Neutrophil (primary cell): ENCODE data around the gene RAB33B.
"Not testable (repeated sequence)": the region's sequence is repeated elsewhere in the genome, so short reads cannot be mapped to it uniquely, and the experiment has no call there.

ENCODE experiments used
- H3K27ac ChIP-seq: fragments of 200-600 bp; sonication (generic); 2 replicates; pipeline ENCODE4 v1.5.1; 2016; ENCODE audit warnings: mild to moderate bottlenecking, moderate library complexity
- H3K27me3 ChIP-seq: fragments of 200-600 bp; sonication (generic); 2 replicates; pipeline ENCODE4 v1.6.0; 2016; ENCODE audit warnings: mild to moderate bottlenecking
- H3K36me3 ChIP-seq: fragments of 200-600 bp; sonication (generic); 2 replicates; pipeline ENCODE4 v1.5.1; 2017
- H3K4me1 ChIP-seq, 2 experiments: fragments of 200-600 bp in 1 of 2; sonication (generic) in 1 of 2; 1 replicate in 1 of 2; 2 replicates in 1 of 2; pipeline versions ENCODE4 v1.5.1 to v1.6.1; 2013 to 2016; ENCODE audit warnings: low read depth in 1 of 2, low read length in 1 of 2, mild to moderate bottlenecking in 1 of 2, moderate library complexity in 1 of 2; ENCODE audit not compliant: control insufficient read depth in 1 of 2, insufficient read depth in 1 of 2
- H3K4me3 ChIP-seq, 2 experiments: fragments of 200-600 bp in 1 of 2; sonication (generic) in 1 of 2; 1 replicate in 1 of 2; 2 replicates in 1 of 2; pipeline ENCODE4 v1.5.1; 2013 to 2016; ENCODE audit warnings: low read depth in 1 of 2, low read length in 1 of 2, mild to moderate bottlenecking in 1 of 2, moderate library complexity in 1 of 2
- H3K9me3 ChIP-seq: fragments of 200-600 bp; sonication (generic); 2 replicates; pipeline ENCODE4 v1.5.1; 2016
- TF ChIP-seq, protein P1 (sequence below): fragments of 200-600 bp; sonication (generic); IDR thresholded peaks from 2 replicates; pipeline ENCODE4 v1.5.1; 2016; ENCODE audit warnings: antibody characterized with exemption

RAB33B gene

DNA sequence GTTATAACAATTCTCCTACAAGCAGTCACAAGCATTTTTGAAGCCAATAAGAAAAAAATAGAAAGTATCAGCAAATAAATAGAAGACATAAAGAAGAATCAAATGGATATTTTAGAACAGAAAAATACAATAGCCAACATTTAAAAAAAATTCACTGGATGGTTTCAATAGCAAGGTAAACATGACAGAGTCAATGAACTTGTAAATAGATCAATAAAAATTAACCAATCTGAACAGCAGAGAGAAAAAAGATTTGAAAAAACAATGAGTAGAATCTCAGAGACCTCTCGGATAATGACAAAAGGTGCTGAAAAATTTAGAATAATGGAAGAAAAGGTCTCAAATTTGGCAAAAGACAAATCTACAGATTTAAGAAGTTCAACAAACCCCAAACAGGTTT, 33.3 kb upstream of the RAB33B start:
- TF ChIP-seq, protein P1, sequence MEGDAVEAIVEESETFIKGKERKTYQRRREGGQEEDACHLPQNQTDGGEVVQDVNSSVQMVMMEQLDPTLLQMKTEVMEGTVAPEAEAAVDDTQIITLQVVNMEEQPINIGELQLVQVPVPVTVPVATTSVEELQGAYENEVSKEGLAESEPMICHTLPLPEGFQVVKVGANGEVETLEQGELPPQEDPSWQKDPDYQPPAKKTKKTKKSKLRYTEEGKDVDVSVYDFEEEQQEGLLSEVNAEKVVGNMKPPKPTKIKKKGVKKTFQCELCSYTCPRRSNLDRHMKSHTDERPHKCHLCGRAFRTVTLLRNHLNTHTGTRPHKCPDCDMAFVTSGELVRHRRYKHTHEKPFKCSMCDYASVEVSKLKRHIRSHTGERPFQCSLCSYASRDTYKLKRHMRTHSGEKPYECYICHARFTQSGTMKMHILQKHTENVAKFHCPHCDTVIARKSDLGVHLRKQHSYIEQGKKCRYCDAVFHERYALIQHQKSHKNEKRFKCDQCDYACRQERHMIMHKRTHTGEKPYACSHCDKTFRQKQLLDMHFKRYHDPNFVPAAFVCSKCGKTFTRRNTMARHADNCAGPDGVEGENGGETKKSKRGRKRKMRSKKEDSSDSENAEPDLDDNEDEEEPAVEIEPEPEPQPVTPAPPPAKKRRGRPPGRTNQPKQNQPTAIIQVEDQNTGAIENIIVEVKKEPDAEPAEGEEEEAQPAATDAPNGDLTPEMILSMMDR = no peak
- H3K4me1 ChIP-seq = peaks cover 66 to 68% of the 10 kb centered on the region in 2 experiments
- peak overlapping the region; percentile 93 for H3K27ac ChIP-seq
- H3K4me3 ChIP-seq = no peak overlapping the region
- no peaks in the 10 kb centered on the region for H3K27me3 ChIP-seq
- H3K36me3 ChIP-seq = no peaks in the 10 kb centered on the region
- no peaks in the 10 kb centered on the region for H3K9me3 ChIP-seq

DNA sequence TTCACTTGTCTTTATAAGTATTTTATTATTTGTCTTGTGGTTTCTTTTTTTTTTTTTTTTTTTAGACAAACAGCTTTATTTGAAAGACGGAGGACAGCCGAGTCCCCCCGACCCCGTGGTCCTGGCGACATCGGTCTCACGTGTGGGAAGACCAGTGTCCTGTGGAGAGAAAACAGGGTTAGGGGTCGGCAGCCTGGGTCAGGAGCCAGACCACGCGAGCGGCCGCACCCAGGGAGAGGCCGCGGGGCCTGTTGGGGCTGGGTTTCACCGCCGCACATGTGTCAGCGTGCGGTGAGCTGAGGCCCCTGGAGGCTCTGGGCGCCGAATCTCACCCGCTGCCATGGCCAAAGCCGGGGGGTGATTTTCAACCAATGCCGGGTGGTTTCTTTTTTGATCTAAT, 17.8 kb upstream of the RAB33B start:
- Histone ChIP-seq H3K27me3 (no peaks in the 10 kb centered on the region), H3K4me3 (no peak overlapping the region), H3K9me3 (no peaks in the 10 kb centered on the region), H3K36me3 (no peaks in the 10 kb centered on the region), H3K4me1 (no peaks in the 10 kb centered on the region), H3K27ac (no peak overlapping the region)
- TF ChIP-seq, protein P1 = no peak

DNA sequence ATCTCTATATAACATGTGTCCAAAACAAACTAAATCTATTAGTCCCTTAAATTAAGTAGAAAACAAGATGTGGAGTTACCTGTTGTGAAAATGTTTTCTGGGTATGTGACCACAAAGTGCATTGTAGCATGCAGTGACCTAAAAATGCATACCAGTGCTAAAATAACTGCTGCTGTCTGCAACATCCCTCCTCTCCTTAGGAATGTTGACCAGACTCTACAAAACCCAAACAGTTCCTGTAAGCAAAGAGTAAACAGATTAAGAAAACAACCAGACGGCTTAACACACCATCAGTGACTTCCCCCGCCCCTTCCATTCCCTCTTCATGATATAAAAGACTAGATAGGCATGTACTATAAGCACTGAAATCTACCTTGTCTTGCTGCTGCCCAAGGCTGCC, 15.8 kb upstream of the RAB33B start:
- Histone ChIP-seq H3K4me3 (no peak overlapping the region), H3K36me3 (no peaks in the 10 kb centered on the region), H3K27ac (no peak overlapping the region), H3K4me1 (no peaks in the 10 kb centered on the region), H3K27me3 (no peaks in the 10 kb centered on the region), H3K9me3 (no peaks in the 10 kb centered on the region)
- TF ChIP-seq, protein P1 = no peak

DNA sequence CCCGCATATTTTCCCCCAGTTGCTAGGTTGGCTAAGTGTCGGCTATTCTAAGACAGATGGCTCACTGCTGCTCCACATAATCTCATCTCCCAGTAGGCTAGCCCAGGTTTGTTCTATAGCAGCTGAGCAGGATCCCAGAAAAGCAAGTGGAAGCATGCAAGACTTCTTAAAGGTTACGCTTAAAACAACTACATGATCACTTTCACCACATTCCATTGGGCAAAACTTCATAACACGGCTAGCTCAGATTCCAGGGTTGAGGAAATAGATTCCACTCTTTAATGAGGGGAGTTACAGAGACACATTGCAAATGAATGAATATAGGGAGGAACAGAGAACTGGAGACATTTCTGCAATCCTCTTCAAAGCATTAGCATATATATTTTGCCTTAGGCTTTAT, 12.9 kb upstream of the RAB33B start:
- H3K36me3 ChIP-seq = no peaks in the 10 kb centered on the region
- H3K27me3 ChIP-seq = no peaks in the 10 kb centered on the region
- TF ChIP-seq, protein P1 = no peak
- H3K27ac ChIP-seq = no peak overlapping the region
- H3K4me3 ChIP-seq = no peak overlapping the region
- no peaks in the 10 kb centered on the region for H3K9me3 ChIP-seq
- no peaks in the 10 kb centered on the region for H3K4me1 ChIP-seq

DNA sequence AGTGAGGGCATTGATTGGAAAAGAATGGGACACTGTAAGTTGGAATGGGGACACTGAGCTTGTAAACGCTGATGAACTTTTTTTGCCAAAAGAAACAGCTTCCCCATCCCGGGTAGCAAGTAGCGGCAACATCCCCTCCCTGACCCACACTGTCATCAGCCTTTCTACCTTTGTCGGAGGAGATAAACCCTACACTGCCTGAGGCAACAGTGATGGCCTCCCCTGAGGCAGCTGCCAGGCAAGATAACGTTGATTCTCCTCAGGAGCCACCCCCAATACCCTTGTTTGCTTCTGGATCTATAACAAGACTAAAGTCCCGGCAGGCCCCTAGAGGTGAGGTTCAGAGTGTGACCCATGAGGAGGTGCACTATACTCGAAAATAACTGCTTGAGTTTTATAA, 10.3 kb upstream of the RAB33B start:
- TF ChIP-seq, protein P1 = no peak
- Histone ChIP-seq H3K36me3 (peaks cover 3% of the 10 kb centered on the region), H3K4me1 (peaks cover 0 to 3% of the 10 kb centered on the region in 2 experiments), H3K4me3 (no peak overlapping the region), H3K27ac (no peak overlapping the region), H3K9me3 (no peaks in the 10 kb centered on the region), H3K27me3 (no peaks in the 10 kb centered on the region)

DNA sequence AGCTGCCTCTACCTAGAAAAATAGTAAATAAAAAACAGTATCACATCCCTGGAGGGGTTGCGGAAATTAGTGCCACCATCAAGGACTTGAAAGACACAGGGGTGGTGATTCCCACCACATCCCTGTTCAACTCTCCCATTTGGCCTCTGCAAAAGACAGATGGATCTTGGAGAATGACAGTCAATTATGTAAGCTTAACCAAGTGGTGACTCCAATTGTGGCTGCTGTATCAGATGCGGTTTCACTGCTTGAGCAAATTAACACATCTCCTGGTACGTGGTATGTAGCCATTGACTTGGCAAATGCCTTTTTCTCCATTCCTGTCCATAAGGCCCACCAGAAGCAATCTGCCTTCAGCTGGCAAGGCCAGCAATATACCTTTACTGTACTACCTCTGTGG, 9.0 kb upstream of the RAB33B start:
- H3K9me3 ChIP-seq, H3K27ac ChIP-seq, H3K36me3 ChIP-seq, H3K4me1 ChIP-seq, H3K27me3 ChIP-seq, H3K4me3 ChIP-seq: not testable (repeated sequence)

DNA sequence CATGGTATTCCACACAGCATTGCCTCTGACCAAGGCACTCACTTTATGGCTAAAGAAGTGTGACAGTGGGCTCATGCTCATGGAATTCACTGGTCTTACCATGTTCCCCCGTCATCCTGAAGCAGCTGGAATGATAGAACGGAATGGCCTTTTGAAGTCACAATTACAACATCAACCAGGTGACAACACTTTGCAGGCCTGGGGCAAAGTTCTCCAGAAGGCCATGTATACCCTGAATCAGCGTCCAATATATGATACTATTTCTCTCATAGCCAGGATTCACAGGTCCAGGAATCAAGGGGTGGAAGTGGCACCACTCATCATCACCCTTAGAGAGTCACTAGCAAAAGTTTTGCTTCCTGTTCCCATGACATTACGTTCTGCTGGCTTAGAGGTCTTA, 6.8 kb upstream of the RAB33B start:
- H3K27ac ChIP-seq, H3K9me3 ChIP-seq, H3K27me3 ChIP-seq, H3K4me3 ChIP-seq, H3K36me3 ChIP-seq: not testable (repeated sequence)
- H3K4me1 ChIP-seq = peaks cover 11 to 19% of the 10 kb centered on the region in 2 experiments
